ENCODE measurements around the gene LILRA2. TPM values are rescaled to one million over a fixed set of nuclear protein-coding genes. Genes with fewer than 3 reads are reported as not detected.

LILRA2 gene
- total RNA-seq, 2 experiments from 2014 or later = not detected

GRCh38 chr19:54609356-54609791 lies 35.8 kb downstream of the LILRA2 start:
- no peak overlapping the region for H3K27ac Mint-ChIP-seq
- ChIA-PET POLR2A (no interaction called here), CTCF (no interaction called here)
- no peak for TF ChIP-seq CTCF (IDR thresholded peaks at IDR 0.05)
- no peak for ATAC-seq
- peaks cover 3% of the 10 kb centered on the region for H3K9me3 Mint-ChIP-seq
- intact Hi-C loops (cut with micrococcal nuclease) = no loop called here
- no peaks in the 10 kb centered on the region for H3K36me3 Mint-ChIP-seq (ENCODE audit: low read depth)
- peaks cover 26% of the 10 kb centered on the region for H3K27me3 Mint-ChIP-seq
- no peak overlapping the region for H3K4me3 Mint-ChIP-seq
- no peak for DNase-seq
- H3K4me1 Mint-ChIP-seq (ENCODE audit: low read depth) = no peaks in the 10 kb centered on the region

- intact Hi-C loops (cut with micrococcal nuclease) = no loop called here
- no peak for DNase-seq
- H3K36me3 Mint-ChIP-seq (ENCODE audit: low read depth) = no peaks in the 10 kb centered on the region
- no peaks in the 10 kb centered on the region for H3K4me1 Mint-ChIP-seq (ENCODE audit: low read depth)
- no peak overlapping the region for H3K27ac Mint-ChIP-seq
- ChIA-PET POLR2A (no interaction called here), CTCF (no interaction called here)
- no peak overlapping the region for H3K4me3 Mint-ChIP-seq
- no peaks in the 10 kb centered on the region for H3K9me3 Mint-ChIP-seq
- H3K27me3 Mint-ChIP-seq = peaks cover 5% of the 10 kb centered on the region
- TF ChIP-seq CTCF (IDR thresholded peaks at IDR 0.05) = no peak
- no peak for ATAC-seq
These were observed 38.8 kb downstream of the LILRA2 start for GRCh38 chr19:54612428-54612827.

- H3K4me1 Mint-ChIP-seq (ENCODE audit: low read depth) = no peaks in the 10 kb centered on the region
- H3K9me3 Mint-ChIP-seq = no peaks in the 10 kb centered on the region
- DNase-seq (no peak), ATAC-seq (no peak)
- no peak overlapping the region for H3K27ac Mint-ChIP-seq
- no peak for TF ChIP-seq CTCF (IDR thresholded peaks at IDR 0.05)
- POLR2A ChIA-PET = no interaction called here
- CTCF ChIA-PET = no interaction called here
- peaks cover 7% of the 10 kb centered on the region for H3K27me3 Mint-ChIP-seq
- intact Hi-C loops (cut with micrococcal nuclease) = no loop called here
- no peak overlapping the region for H3K4me3 Mint-ChIP-seq
- H3K36me3 Mint-ChIP-seq (ENCODE audit: low read depth) = no peaks in the 10 kb centered on the region
These were observed 41.1 kb downstream of the LILRA2 start for GRCh38 chr19:54614726-54615125.

GRCh38 chr19:54616057-54616456 lies 42.5 kb downstream of the LILRA2 start:
- Mint-ChIP-seq H3K4me3 (no peak overlapping the region), H3K4me1 (ENCODE audit: low read depth) (no peaks in the 10 kb centered on the region), H3K36me3 (ENCODE audit: low read depth) (no peaks in the 10 kb centered on the region), H3K9me3 (no peaks in the 10 kb centered on the region), H3K27ac (no peak overlapping the region), H3K27me3 (peaks cover 7% of the 10 kb centered on the region)
- intact Hi-C loops (cut with micrococcal nuclease) = no loop called here
- DNase-seq (no peak), ATAC-seq (no peak)
- no peak for TF ChIP-seq CTCF (IDR thresholded peaks at IDR 0.05)
- ChIA-PET CTCF (interaction anchor here (0.7 kb wide), 1 partner anchor 135 kb away, joined by 3 read pairs; no protein-coding TSS in a partner anchor), POLR2A (no interaction called here)

- Mint-ChIP-seq H3K9me3 (no peaks in the 10 kb centered on the region), H3K27ac (no peak overlapping the region), H3K4me1 (ENCODE audit: low read depth) (no peaks in the 10 kb centered on the region), H3K27me3 (peaks cover 5% of the 10 kb centered on the region), H3K36me3 (ENCODE audit: low read depth) (no peaks in the 10 kb centered on the region), H3K4me3 (no peak overlapping the region)
- ChIA-PET CTCF (interaction anchor here (0.7 kb wide), 1 partner anchor 136 kb away, joined by 3 read pairs; no protein-coding TSS in a partner anchor), POLR2A (no interaction called here)
- ATAC-seq (no peak), DNase-seq (no peak)
- no peak for TF ChIP-seq CTCF (IDR thresholded peaks at IDR 0.05)
- intact Hi-C loops (cut with micrococcal nuclease) = no loop called here
These were observed 43.4 kb downstream of the LILRA2 start for GRCh38 chr19:54616821-54617560.

Data from activated CD8-positive, alpha-beta T cell treated with anti-CD3 and anti-CD28 coated beads for 36 hours (primary cell).